ENCODE measurements around the gene JSRP1.
"Not testable (repeated sequence)": the region's sequence is repeated elsewhere in the genome, so short reads cannot be mapped to it uniquely, and the experiment has no call there.

Gene JSRP1

DNA sequence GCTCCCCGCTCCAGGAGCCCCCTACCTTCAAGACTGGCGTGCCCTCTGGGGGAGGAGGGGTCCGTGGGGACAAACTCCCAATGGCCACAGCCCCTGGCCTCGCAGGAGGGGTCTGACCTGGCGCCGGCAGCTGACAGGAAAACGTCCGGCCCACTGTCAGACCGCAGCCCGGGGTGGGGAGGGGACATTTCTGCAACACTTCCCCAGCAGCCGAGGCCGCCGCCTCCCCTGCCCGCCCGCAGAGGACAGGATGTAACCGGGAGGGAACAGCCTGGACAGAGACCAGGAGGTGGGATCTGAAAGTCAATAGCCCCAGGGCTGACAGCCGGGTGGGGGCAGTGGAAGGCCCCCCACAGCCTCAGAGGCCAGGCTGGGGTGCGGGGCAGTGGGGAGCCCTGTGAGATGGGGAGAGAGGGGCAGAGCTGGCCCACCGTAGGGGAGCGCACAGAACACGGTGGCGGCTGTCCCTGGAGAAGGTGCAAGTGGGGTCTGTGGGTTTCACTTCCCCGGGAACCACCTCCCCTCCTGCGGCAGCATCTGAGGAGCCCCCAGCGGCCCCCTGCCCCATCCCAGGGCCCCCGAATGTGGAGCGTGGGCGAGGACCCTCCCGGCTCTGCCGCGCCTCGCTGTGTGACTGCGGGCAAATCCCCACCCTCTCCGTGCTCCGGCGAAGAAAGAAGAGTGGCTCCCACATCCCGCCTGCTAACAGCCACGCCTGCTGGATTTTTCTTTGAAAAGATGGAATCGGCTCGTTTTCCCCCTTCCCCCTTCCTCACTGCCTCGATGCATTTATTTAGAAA lies 26.0 kb upstream of the JSRP1 start, which contains the start of gene PEAK3:
TSS of gene PEAK3 (minus strand) at position 114 of the 800 bp plus-strand sequence. CDS start 1,244 bp downstream, outside the sequence.
- peak; percentile 55 for DNase-seq

- DNase-seq: not testable (repeated sequence)
Observed at GRCh38 chr19:2281265-2282061, 25.2 kb upstream of the JSRP1 start.

DNA sequence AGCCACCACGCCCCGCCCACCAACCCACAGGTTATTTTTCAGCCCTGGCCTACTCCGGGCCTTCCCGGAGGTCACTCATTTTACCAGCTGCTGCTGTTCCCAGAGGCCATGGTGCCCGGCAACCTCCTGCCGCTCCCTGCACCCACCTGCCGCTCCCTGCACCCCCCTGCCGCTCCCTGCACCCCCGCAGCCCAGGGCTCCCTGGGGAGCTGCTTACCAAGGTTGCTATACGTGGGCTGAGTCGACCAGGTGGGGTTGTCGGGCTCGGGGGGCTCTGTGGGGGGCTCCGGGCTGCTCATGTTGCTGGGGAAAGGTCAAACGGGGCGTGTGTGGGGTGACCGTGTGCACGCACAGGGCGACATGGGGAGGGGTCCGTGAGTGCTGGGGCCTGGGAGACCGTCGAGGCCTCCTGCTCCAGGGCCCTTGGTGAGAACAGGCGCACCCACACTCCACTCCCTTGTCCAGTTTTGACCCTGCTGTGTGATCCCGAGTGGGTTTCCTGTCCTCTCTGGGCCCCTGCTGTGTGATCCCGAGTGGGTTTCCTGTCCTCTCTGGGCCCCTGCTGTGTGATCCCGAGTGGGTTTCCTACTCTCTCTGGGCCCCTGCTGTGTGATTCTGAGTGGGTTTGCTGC lies 24.5 kb upstream of the JSRP1 start:
- DNase-seq: no peak

DNA sequence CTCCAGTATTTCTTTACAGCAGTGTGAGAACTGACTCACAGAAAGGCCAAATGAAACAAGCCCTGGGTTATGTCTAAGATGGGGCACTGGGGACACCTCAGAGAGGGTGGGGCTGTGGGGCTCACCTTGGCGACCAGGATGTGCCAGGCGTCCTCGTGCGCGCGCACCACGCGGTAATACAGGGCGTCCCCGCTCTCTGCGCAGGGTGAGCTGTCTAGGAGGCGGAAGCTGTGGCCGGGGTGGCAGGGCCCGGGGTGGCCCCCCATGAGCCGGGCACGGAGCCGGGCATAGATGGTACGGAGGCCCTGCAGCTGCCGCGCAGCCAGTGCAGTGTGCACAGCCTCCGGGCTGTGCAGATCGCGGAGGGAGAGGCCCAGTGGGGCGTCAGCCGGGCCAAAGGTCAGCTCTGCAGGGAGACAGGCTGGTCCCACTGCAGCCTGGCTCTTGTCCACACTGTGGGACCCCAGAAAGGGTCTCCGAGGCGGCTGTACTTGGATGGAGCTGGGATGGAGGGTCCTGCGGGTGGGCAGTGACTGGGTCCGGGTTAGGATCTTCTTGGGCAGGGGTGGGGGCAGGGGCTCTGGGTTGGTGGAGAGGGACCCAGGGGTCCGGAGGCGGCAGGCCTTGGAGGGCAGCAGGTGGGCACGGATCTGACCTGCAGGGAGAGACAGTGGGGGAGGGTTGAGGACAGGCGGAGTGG lies 22.4 kb upstream of the JSRP1 start:
- no peak for DNase-seq

GRCh38 chr19:2277138-2277537 lies 20.9 kb upstream of the JSRP1 start:
- no peak for DNase-seq

DNA sequence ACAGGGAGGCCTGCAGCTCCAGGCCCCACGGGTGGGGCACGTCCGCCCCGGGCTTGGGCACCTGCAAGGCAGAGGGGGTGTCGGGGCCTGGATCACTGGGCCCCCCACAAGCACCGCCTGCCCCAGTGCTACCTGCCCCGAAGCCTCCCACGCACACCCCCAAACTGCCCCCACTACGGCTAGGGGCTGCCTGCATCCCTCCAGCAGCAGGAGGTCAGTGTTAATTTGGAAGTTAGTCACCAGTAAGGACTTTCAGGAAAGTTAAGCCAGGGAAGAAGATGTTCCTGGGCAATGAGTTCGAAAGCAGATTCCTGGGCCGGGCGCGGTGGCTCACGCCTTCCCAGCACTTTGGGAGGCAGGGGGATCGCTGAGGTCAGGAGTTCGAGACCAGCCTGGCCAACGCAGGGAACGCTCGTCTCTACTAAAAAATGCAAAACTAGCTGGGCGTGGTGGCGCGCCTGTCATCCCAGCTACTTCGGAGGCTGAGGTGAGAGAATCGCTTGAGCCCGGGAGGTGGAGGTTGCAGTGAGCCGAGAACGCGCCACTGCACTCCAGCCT lies 20.3 kb upstream of the JSRP1 start:
- DNase-seq: no peak

DNA sequence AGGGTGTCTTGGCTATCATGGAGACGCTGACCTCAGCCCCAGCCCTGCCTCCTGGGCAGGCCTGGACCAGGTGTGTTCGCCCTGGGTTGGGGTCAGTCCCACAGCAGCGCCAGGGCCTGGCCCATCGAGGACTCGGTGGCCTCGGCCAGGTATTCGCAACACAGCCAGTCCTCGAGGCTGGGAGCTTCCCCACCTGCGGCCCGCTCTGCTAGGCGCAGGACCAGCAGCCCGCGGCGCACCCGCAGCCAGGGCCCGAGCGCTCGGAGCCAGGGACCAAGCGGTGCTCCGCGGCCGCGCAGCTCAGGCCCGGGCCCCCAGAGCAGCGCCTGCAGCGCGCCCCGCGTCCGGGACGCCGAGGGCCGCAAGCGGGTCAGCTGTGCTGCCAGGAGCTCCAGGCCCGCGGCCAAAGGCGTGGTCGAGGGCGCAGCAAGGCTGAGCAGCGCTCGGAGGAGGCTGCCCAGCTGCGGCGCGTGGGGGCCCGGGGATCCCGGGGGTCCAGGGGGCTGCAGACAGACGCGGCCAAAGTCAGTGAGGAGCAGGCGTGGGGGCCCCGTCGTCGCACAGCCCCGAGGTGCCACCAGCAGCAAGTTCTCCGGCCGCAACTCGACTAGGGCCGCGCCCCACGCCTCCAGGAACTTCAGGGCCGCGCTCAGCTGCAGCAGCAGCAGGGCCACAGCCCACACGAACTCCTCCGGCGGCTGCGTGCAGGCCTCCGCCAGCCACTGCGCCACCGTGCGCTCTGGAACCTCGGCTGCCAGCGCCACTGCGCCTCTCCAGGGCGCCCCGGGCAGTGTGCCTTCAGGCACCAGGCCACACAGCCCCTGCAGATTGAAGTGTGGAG lies 19.6 kb upstream of the JSRP1 start:
- DNase-seq: no peak

DNA sequence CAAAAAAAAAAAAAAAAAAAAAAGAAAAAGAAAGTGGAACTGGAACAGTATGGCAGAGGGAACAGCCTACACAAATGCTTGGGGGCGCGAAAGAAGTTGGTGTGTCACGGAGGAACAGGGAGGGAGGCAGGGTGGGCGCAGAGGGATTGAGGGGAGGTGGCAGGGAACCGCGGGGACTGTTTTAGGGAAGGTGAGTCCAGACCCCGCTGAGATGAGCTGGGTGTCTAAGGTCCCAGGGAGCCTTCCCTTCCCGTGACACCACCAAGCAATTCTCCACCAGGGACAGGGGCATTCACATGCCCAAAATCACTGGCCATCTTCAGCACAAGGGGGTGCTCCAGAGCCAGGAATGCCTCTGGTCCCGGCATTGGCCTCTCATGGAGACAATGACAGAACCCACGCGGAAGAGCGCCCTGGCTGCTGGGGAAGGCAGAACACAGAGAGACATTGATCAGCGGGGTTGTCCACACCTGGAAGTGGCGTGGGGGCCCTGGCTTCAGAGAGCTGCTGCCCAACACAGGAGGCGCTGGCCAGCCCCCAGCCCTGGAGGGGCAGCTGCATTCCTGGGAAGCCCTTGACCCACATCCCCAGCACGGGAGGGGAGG lies 18.8 kb upstream of the JSRP1 start:
- peak; percentile 55 to 65 for DNase-seq

GRCh38 chr19:2274185-2274711 lies 18.0 kb upstream of the JSRP1 start:
- no peak for DNase-seq

DNA sequence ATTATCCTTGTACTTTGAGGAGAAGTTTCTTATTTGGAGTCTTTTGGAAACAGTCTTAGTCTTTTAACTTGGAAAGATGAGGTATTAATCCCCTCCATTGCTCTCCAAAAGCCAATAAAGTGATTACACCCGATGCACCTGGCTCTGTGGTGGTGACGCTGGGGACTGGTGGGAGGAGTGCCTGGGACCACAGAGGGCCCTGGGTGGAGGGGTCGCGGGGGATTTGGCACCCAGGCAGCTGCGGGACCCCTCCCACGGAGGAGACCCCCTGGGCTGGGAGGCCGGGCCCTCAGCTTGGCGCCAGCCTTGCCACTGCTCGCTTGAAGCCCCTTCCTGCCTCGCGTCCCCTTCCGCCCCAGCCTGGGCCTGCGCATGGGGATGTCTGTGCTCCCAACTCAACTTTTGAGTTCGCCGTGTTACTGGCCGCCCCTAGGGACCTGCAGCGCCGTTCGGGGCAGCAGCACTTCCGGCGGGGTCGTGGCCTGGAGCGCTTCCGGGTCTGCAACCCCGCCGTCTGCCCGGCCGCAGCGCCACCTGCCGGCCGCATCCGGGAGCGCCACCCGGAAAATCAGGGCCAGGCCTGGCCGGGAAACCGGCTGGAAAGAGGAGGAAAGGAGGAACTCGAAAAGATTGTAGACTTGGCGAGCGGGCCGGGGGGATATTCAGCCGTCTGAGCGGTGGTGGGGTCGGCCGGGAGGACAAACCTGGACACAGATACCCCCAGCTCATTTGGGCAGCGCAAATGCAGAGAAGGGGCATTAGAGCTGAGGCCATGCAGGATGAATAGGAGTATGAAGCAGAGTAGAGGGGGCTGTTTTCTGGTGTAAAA lies 17.4 kb upstream of the JSRP1 start:
- DNase-seq: peak; percentile 82 to 85

GRCh38 chr19:2271234-2272103 lies 15.3 kb upstream of the JSRP1 start:
- peak in 1 of 2 donors; percentile 35 for DNase-seq

GRCh38 chr19:2270423-2271233 lies 14.4 kb upstream of the JSRP1 start:
- peak; percentile 81 to 86 for DNase-seq

- DNase-seq: peak in 1 of 2 donors; percentile 36
Observed at GRCh38 chr19:2270157-2270422, 13.9 kb upstream of the JSRP1 start.

GRCh38 chr19:2269244-2270156 lies 13.3 kb upstream of the JSRP1 start:
- DNase-seq: peak; percentile 98 to 99

DNA sequence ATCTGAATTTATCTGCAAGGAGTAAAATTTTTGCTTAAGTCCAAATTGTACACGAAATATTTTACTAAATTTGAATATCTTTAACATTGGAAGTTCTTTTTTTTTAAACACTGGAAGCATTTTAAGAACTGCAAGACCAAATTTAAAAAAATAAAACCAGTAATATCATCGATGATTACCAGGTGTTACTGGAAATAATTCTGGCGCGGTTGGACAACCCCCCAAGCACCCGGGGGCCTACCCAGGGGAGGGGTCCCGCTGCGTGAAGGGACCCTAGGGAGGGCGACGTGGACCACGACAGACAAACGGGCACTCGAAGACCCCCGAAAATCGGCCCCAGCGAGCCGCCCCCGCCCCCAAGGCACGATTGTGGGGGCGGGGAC lies 12.6 kb upstream of the JSRP1 start:
- no peak for DNase-seq

GRCh38 chr19:2268480-2268830 lies 12.2 kb upstream of the JSRP1 start:
- DNase-seq: no peak
